Measurements from ENCODE around the gene ERGIC1. TPM values are rescaled to one million over a fixed set of nuclear protein-coding genes. Genes with fewer than 3 reads are reported as not detected.

Gene ERGIC1
- total and polyA plus RNA-seq, 2 of the 8 experiments (the other 6 are each of a cell fraction or from before 2014, with no cell fraction given) = 95.3 to 106 TPM

GRCh38 chr5:172952034-172952511 is 118.0 kb downstream of the ERGIC1 start:
- no peak overlapping the region for H2BK15ac ChIP-seq (ENCODE audit: low read length)
- ChIA-PET CTCF (ENCODE audit: partially characterized antibody) (interaction anchor here (1.8 to 4.1 kb wide), 3 partner anchors 9 to 238 kb away, joined by 5 to 24 read pairs (median 16); no protein-coding TSS in a partner anchor), POLR2A (ENCODE audit: partially characterized antibody) (interaction anchor here (2.7 kb wide), 1 partner anchor 9 kb away, joined by 7 read pairs; no protein-coding TSS in a partner anchor)
- no peak overlapping the region for H4K8ac ChIP-seq (ENCODE audit: extremely low read depth, insufficient read depth, low read length)
- no peak overlapping the region for H2BK12ac ChIP-seq (ENCODE audit: low read depth, low read length)
- no peak overlapping the region for H3K14ac ChIP-seq (ENCODE audit: insufficient read length)
- H3K23me2 ChIP-seq (ENCODE audit: low read depth, low read length) = no peaks in the 10 kb centered on the region
- H3K4me3 ChIP-seq (ENCODE audit: extremely low read depth in 1 of 4, insufficient read depth in 2 of 4, low read depth in 3 of 4, low read length in 4 of 4) = no peak overlapping the region
- H3K79me2 ChIP-seq (ENCODE audit: control insufficient read depth in 1 of 2, insufficient read depth in 2 of 2, low read length in 2 of 2) = no peaks in the 10 kb centered on the region
- H3K9me3 ChIP-seq (ENCODE audit: insufficient read depth in 2 of 2, low read depth in 1 of 2, low read length in 1 of 2) = no peaks in the 10 kb centered on the region
- no peak overlapping the region for H2BK5ac ChIP-seq (ENCODE audit: low read depth, low read length)
- WGBS, 2 experiments (ENCODE audit: extremely low coverage in 1 of 2, insufficient coverage in 1 of 2, insufficient read length in 1 of 2, insufficient replicate concordance in 2 of 2, low coverage in 1 of 2, low lambda C conversion rate in 2 of 2, missing lambda C conversion rate in 1 of 2) = 91% methylated on average over 4 of the region's 4 CpGs; no CpG with 5 or more reads in 1 of the 2 experiments
- H3K18ac ChIP-seq (ENCODE audit: extremely low read depth, low read length) = no peak overlapping the region
- H3K4me1 ChIP-seq (replicated peaks in 1 of 4; ENCODE audit: control insufficient read depth in 3 of 4, insufficient read depth in 4 of 4, low read length in 3 of 4) = no peaks in the 10 kb centered on the region
- H2AFZ ChIP-seq (ENCODE audit: low read length) = no peak overlapping the region
- no peak overlapping the region for H3K27ac ChIP-seq (ENCODE audit: low read depth, low read length)
- DNase-seq (ENCODE audit: low read depth in 1 of 2, low spot score in 2 of 2) = no peak
- no peak overlapping the region for H3K4me2 ChIP-seq (ENCODE audit: insufficient read depth in 1 of 2, low read depth in 2 of 2, low read length in 2 of 2)
- H3K9ac ChIP-seq (replicated peaks in 1 of 4; ENCODE audit: extremely low read depth in 1 of 4, low read depth in 3 of 4, low read length in 3 of 4) = no peak overlapping the region
- H4K20me1 ChIP-seq (replicated peaks in 1 of 2; ENCODE audit: control insufficient read depth in 1 of 2, insufficient read depth in 2 of 2, low read length in 2 of 2) = peaks cover 4 to 5% of the 10 kb centered on the region in 2 experiments
- H3K56ac ChIP-seq (replicated peaks; ENCODE audit: insufficient read length, low read depth, low read length) = no peak overlapping the region
- no peak for FAIRE-seq
- no peaks in the 10 kb centered on the region for H3K79me1 ChIP-seq (ENCODE audit: low read depth, low read length)
- no peak overlapping the region for H3K23ac ChIP-seq (ENCODE audit: insufficient read length)
- H3K27me3 ChIP-seq (replicated peaks in 1 of 4; ENCODE audit: control insufficient read depth in 3 of 4, extremely low read depth in 1 of 4, insufficient read depth in 3 of 4, low read length in 3 of 4) = peaks cover 0 to 3% (median 1%) of the 10 kb centered on the region in 4 experiments; a peak in 3 of 7 replicates
- no peak overlapping the region for H4K5ac ChIP-seq (ENCODE audit: insufficient read length, low read depth, low read length)
- no peak overlapping the region for H4K91ac ChIP-seq (replicated peaks; ENCODE audit: insufficient read length, low read length)
- no peak overlapping the region for H3K4ac ChIP-seq (replicated peaks; ENCODE audit: insufficient read length, low read depth, low read length)
- H3K36me3 ChIP-seq (ENCODE audit: control insufficient read depth in 2 of 4, insufficient read depth in 4 of 4, low read length in 3 of 4) = peaks cover 0 to 5% (median 0%) of the 10 kb centered on the region in 4 experiments; a peak in 1 of 8 replicates
- H2AK5ac ChIP-seq (ENCODE audit: low read depth, low read length) = no peak overlapping the region
- H2BK120ac ChIP-seq (replicated peaks; ENCODE audit: low read depth, low read length) = no peak overlapping the region
- no peak overlapping the region for H2BK20ac ChIP-seq (ENCODE audit: low read length)
- TF ChIP-seq CBX8 (IDR thresholded peaks at IDR 0.05; ENCODE audit: borderline replicate concordance, low read depth, low read length) (no peak), KDM4A (IDR thresholded peaks at IDR 0.05; ENCODE audit: low read depth, low read length, severe bottlenecking) (no peak), JUN (IDR thresholded peaks at IDR 0.05; ENCODE audit: low read depth, low read length) (no peak), SIX5 (IDR thresholded peaks at IDR 0.05; ENCODE audit: low read depth, low read length) (no peak), USF2 (IDR thresholded peaks at IDR 0.05; ENCODE audit: low read length) (no peak)
